ENCODE measurements around the gene CCDC195. TPM values are rescaled to one million over a fixed set of nuclear protein-coding genes. Genes with fewer than 3 reads are reported as not detected.

The CCDC195 gene
- total and polyA plus RNA-seq, 4 donors: not detected

- no peak for ATAC-seq (ENCODE audit: insufficient read depth, low FRiP score)
- WGBS, 2 donors: 78 to 87% methylated on average over 3 of the region's 3 CpGs
- Histone ChIP-seq H3K27ac (ENCODE audit: low read depth in 1 of 2, low read length in 1 of 2) (no peak overlapping the region), H3K4me1 (ENCODE audit: control insufficient read depth in 5 of 5, insufficient read depth in 5 of 5, low read length in 5 of 5) (no peaks in the 10 kb centered on the region), H3K4me3 (no peak overlapping the region), H3K36me3 (ENCODE audit: control insufficient read depth in 4 of 4, insufficient read depth in 4 of 4, low read length in 4 of 4) (no peaks in the 10 kb centered on the region), H3K27me3 (ENCODE audit: control insufficient read depth in 3 of 3, insufficient read depth in 3 of 3, low read length in 2 of 3) (no peaks in the 10 kb centered on the region), H3K9ac (ENCODE audit: insufficient read depth in 1 of 2, low read length in 2 of 2) (no peak overlapping the region), H3K9me3 (ENCODE audit: control insufficient read depth in 4 of 4, insufficient read depth in 3 of 4, low read length in 3 of 4) (peaks cover 0 to 4% (median 1%) of the 10 kb centered on the region in 4 donors)
- no peak for TF ChIP-seq CTCF (IDR thresholded peaks at IDR 0.05; ENCODE audit: control extremely low read depth, extremely low read depth)
- DNase-seq: no peak
Observed at GRCh38 chr2:224711381-224711780, 4.8 kb downstream of the CCDC195 start.

DNA sequence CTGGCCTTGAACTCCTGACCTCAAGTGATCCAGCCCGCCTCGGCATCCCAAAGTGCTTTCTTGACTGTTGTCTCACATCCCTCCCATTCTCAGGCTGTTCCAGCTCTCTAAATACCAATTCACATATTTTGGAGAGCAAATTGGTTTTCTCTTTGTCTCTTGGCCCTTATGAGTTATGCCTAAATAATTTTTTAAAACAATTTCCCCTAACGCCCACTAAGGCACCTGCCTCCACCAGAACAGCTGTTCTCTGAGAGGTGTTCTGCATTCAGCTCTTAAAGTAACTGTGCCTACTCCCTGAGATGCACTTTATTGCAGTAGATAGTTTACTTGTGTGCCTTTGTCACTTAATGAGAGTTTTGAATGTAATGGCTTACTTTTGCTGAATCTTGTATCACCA is 6.9 kb downstream of the CCDC195 start:
- WGBS, 2 donors: 82 to 84% methylated on average over 3 of the region's 3 CpGs
- ATAC-seq (ENCODE audit: insufficient read depth, low FRiP score): no peak

GRCh38 chr2:224694502-224694901 is 21.7 kb downstream of the CCDC195 start:
- Histone ChIP-seq H3K4me1 (ENCODE audit: control insufficient read depth in 5 of 5, insufficient read depth in 5 of 5, low read length in 5 of 5) (no peaks in the 10 kb centered on the region), H3K36me3 (ENCODE audit: control insufficient read depth in 4 of 4, insufficient read depth in 4 of 4, low read length in 4 of 4) (no peaks in the 10 kb centered on the region), H3K27ac (ENCODE audit: low read depth in 1 of 2, low read length in 1 of 2) (no peak overlapping the region), H3K9me3 (ENCODE audit: control insufficient read depth in 4 of 4, insufficient read depth in 3 of 4, low read length in 3 of 4) (no peaks in the 10 kb centered on the region), H3K4me3 (no peak overlapping the region), H3K27me3 (ENCODE audit: control insufficient read depth in 3 of 3, insufficient read depth in 3 of 3, low read length in 2 of 3) (no peaks in the 10 kb centered on the region), H3K9ac (ENCODE audit: insufficient read depth in 1 of 2, low read length in 2 of 2) (no peak overlapping the region)
- TF ChIP-seq CTCF (IDR thresholded peaks at IDR 0.05; ENCODE audit: control extremely low read depth, extremely low read depth): no peak
- DNase-seq (peak in 2 of 3 donors; percentile 21 to 46), ATAC-seq (ENCODE audit: insufficient read depth, low FRiP score) (no peak)
- 55 to 82% methylated on average over 3 of the region's 3 CpGs for WGBS, 2 donors

More for the DNA sequence above, 6.9 kb downstream of the CCDC195 start:
- TF ChIP-seq CTCF (IDR thresholded peaks at IDR 0.05; ENCODE audit: control extremely low read depth, extremely low read depth): no peak
- no peaks in the 10 kb centered on the region for H3K27me3 ChIP-seq (ENCODE audit: control insufficient read depth in 3 of 3, insufficient read depth in 3 of 3, low read length in 2 of 3)
- no peaks in the 10 kb centered on the region for H3K36me3 ChIP-seq (ENCODE audit: control insufficient read depth in 4 of 4, insufficient read depth in 4 of 4, low read length in 4 of 4)
- no peak for DNase-seq
- no peak overlapping the region for H3K9ac ChIP-seq (ENCODE audit: insufficient read depth in 1 of 2, low read length in 2 of 2)
- no peak overlapping the region for H3K27ac ChIP-seq (ENCODE audit: low read depth in 1 of 2, low read length in 1 of 2)
- H3K9me3 ChIP-seq (ENCODE audit: control insufficient read depth in 4 of 4, insufficient read depth in 3 of 4, low read length in 3 of 4): peaks cover 0 to 4% (median 0%) of the 10 kb centered on the region in 4 donors
- H3K4me1 ChIP-seq (ENCODE audit: control insufficient read depth in 5 of 5, insufficient read depth in 5 of 5, low read length in 5 of 5): no peaks in the 10 kb centered on the region
- H3K4me3 ChIP-seq: no peak overlapping the region

DNA sequence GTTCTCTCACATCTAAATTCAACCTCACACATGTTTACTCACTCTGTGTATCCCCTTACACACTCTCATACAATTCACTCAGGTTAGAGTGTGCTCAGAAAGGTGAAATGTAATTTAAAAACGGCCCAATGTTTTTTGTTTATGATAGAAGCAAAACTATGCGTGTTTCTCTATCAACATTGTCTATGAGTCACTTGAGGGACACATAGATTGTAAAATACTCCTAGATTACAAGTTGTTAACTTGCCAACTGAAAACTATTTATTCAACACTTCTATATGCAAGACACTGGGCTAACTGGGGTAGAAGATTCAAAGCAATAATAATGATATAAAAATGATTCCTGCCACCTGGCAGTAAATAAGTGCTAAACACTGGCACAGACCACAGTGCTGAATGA is 24.6 kb downstream of the CCDC195 start:
- Histone ChIP-seq H3K36me3 (ENCODE audit: control insufficient read depth in 4 of 4, insufficient read depth in 4 of 4, low read length in 4 of 4) (no peaks in the 10 kb centered on the region), H3K4me1 (ENCODE audit: control insufficient read depth in 5 of 5, insufficient read depth in 5 of 5, low read length in 5 of 5) (no peaks in the 10 kb centered on the region), H3K27ac (ENCODE audit: low read depth in 1 of 2, low read length in 1 of 2) (no peak overlapping the region), H3K9ac (ENCODE audit: insufficient read depth in 1 of 2, low read length in 2 of 2) (no peak overlapping the region), H3K27me3 (ENCODE audit: control insufficient read depth in 3 of 3, insufficient read depth in 3 of 3, low read length in 2 of 3) (no peaks in the 10 kb centered on the region), H3K4me3 (no peak overlapping the region), H3K9me3 (ENCODE audit: control insufficient read depth in 4 of 4, insufficient read depth in 3 of 4, low read length in 3 of 4) (no peaks in the 10 kb centered on the region)
- ATAC-seq (ENCODE audit: insufficient read depth, low FRiP score) (no peak), DNase-seq (no peak)
- no peak for TF ChIP-seq CTCF (IDR thresholded peaks at IDR 0.05; ENCODE audit: control extremely low read depth, extremely low read depth)
- WGBS, 2 donors: 49 to 72% methylated on average over 2 of the region's 2 CpGs
